H9 (cell line): ENCODE data around the gene HECW1. TPM values are rescaled to one million over a fixed set of nuclear protein-coding genes. Genes with fewer than 3 reads are reported as not detected.

Experiments
- DNase-seq: peaks from one replicate; pipeline ENCODE4 v3.0.0-alpha.2; 2017
- H2AFZ ChIP-seq: one replicate; pipeline ENCODE4 v1.6.1; 2013; ENCODE audit warnings: mild to moderate bottlenecking, low read length, control low read depth, moderate library complexity
- H2AK5ac ChIP-seq: 2 replicates; pipeline ENCODE4 v1.6.1; 2013; ENCODE audit warnings: low read length, control low read depth, mixed read lengths; ENCODE audit not compliant: insufficient read length
- H2BK120ac ChIP-seq: one replicate; pipeline ENCODE4 v1.6.1; 2013; ENCODE audit warnings: low read depth, mild to moderate bottlenecking, low read length, control low read depth, inconsistent platforms; ENCODE audit not compliant: poor library complexity, severe bottlenecking
- H2BK12ac ChIP-seq: 2 replicates; pipeline ENCODE4 v1.6.1; 2013; ENCODE audit warnings: low read length, control low read depth, mixed read lengths, low read depth; ENCODE audit not compliant: insufficient read length
- H2BK15ac ChIP-seq: 2 replicates; pipeline ENCODE4 v1.6.1; 2013; ENCODE audit warnings: low read depth, low read length, control low read depth
- H2BK20ac ChIP-seq: one replicate; pipeline ENCODE4 v1.6.1; 2013; ENCODE audit warnings: low read depth, mild to moderate bottlenecking, low read length, control low read depth, inconsistent platforms; ENCODE audit not compliant: poor library complexity, severe bottlenecking
- H2BK5ac ChIP-seq: 2 replicates; pipeline ENCODE4 v1.6.1; 2013; ENCODE audit warnings: low read length, control low read depth, mixed read lengths; ENCODE audit not compliant: insufficient read length
- H3K14ac ChIP-seq: 2 replicates; pipeline ENCODE4 v1.6.1; 2013; ENCODE audit warnings: low read length, control low read depth; ENCODE audit not compliant: insufficient read depth
- H3K18ac ChIP-seq: 2 replicates; pipeline ENCODE4 v1.6.1; 2013; ENCODE audit warnings: low read depth, mild to moderate bottlenecking, mixed read lengths, low read length, control low read depth; ENCODE audit not compliant: insufficient read length
- H3K23ac ChIP-seq: 2 replicates; pipeline ENCODE4 v1.6.1; 2013; ENCODE audit warnings: low read length, control low read depth, mixed read lengths, low read depth; ENCODE audit not compliant: insufficient read length
- H3K23me2 ChIP-seq: 2 replicates; pipeline ENCODE4 v1.6.1; 2013; ENCODE audit warnings: low read depth, mild to moderate bottlenecking, mixed read lengths, low read length, control low read depth; ENCODE audit not compliant: insufficient read length, poor library complexity, severe bottlenecking
- H3K27ac ChIP-seq: 2 replicates; pipeline ENCODE4 v1.5.1; 2013; ENCODE audit warnings: low read length, control low read depth, mixed read lengths, low read depth; ENCODE audit not compliant: insufficient read length
- H3K27me3 ChIP-seq: 2 replicates; pipeline ENCODE4 v1.6.1; 2013; ENCODE audit warnings: low read length, control low read depth, inconsistent platforms; ENCODE audit not compliant: insufficient read depth
- H3K4ac ChIP-seq: 2 replicates; pipeline ENCODE4 v1.6.1; 2013; ENCODE audit warnings: low read depth, mild to moderate bottlenecking, control low read depth, inconsistent platforms, low read length, moderate library complexity
- H3K4me1 ChIP-seq: 2 replicates; pipeline ENCODE4 v1.6.1; 2013; ENCODE audit warnings: low read length, control low read depth, inconsistent platforms; ENCODE audit not compliant: insufficient read depth
- H3K4me2 ChIP-seq: 2 replicates; pipeline ENCODE4 v1.6.1; 2013; ENCODE audit warnings: low read length, control low read depth, mixed read lengths; ENCODE audit not compliant: insufficient read length, insufficient read depth
- H3K56ac ChIP-seq: 2 replicates; pipeline ENCODE4 v1.6.1; 2013; ENCODE audit warnings: low read depth, mild to moderate bottlenecking, mixed read lengths, low read length, control low read depth; ENCODE audit not compliant: insufficient read length
- H3K79me1 ChIP-seq: 2 replicates; pipeline ENCODE4 v1.6.1; 2013; ENCODE audit warnings: low read depth, mild to moderate bottlenecking, moderate library complexity, low read length, control low read depth, inconsistent platforms; ENCODE audit not compliant: insufficient read depth, poor library complexity, severe bottlenecking
- H3K79me2 ChIP-seq: 2 replicates; pipeline ENCODE4 v1.6.1; 2013; ENCODE audit warnings: low read length, control low read depth, inconsistent platforms; ENCODE audit not compliant: insufficient read depth
- H3K9ac ChIP-seq: 2 replicates; pipeline ENCODE4 v1.6.1; 2013; ENCODE audit warnings: low read length, control low read depth, mixed read lengths; ENCODE audit not compliant: insufficient read length; ENCODE audit errors: extremely low read depth
- H3K9me3 ChIP-seq: one replicate; pipeline ENCODE4 v1.6.1; 2013; ENCODE audit warnings: low read depth, low read length, inconsistent platforms; ENCODE audit not compliant: control insufficient read depth
- H3T11ph ChIP-seq: one replicate; pipeline ENCODE4 v1.6.1; 2013; ENCODE audit warnings: mild to moderate bottlenecking, low read length, control low read depth, inconsistent platforms
- H4K20me1 ChIP-seq: one replicate; pipeline ENCODE4 v1.6.1; 2013; ENCODE audit not compliant: control insufficient read depth, insufficient read length, insufficient read depth
- H4K5ac ChIP-seq: 2 replicates; pipeline ENCODE4 v1.6.1; 2013; ENCODE audit warnings: low read depth, mild to moderate bottlenecking, mixed read lengths, low read length, control low read depth; ENCODE audit not compliant: insufficient read length
- H4K8ac ChIP-seq: replicated peaks from 2 replicates; pipeline ENCODE4 v1.6.1; 2013; ENCODE audit warnings: low read length, control low read depth, mixed read lengths, low read depth; ENCODE audit not compliant: insufficient read length
- H4K91ac ChIP-seq: 2 replicates; pipeline ENCODE4 v1.6.1; 2013; ENCODE audit warnings: low read depth, mild to moderate bottlenecking, moderate library complexity, mixed read lengths, low read length, control low read depth; ENCODE audit not compliant: insufficient read length
- H3K27ac Mint-ChIP-seq, 3 experiments: 2 replicates in 2 of 3; 3 replicates in 1 of 3; pipeline ENCODE4 v1.8.0; 2020 to 2021; ENCODE audit warnings: mixed read lengths in 3 of 3, mild to moderate bottlenecking in 1 of 3, moderate library complexity in 1 of 3
- H3K27me3 Mint-ChIP-seq: 2 replicates; pipeline ENCODE4 v1.8.0; 2021; ENCODE audit warnings: low read depth, mild to moderate bottlenecking, moderate library complexity, mixed read lengths
- H3K36me3 Mint-ChIP-seq, 3 experiments: 2 replicates in 2 of 3; 3 replicates in 1 of 3; pipeline ENCODE4 v1.8.0; 2020 to 2021; ENCODE audit warnings: low read depth in 3 of 3, mixed read lengths in 3 of 3; ENCODE audit not compliant: insufficient read depth in 1 of 3
- H3K4me1 Mint-ChIP-seq, 2 experiments: 2 replicates each; pipeline ENCODE4 v1.8.0; 2020; ENCODE audit warnings: mixed read lengths in 2 of 2
- H3K4me3 Mint-ChIP-seq, 2 experiments: 2 replicates in 1 of 2; 3 replicates in 1 of 2; pipeline ENCODE4 v1.8.0; 2020 to 2021; ENCODE audit warnings: mild to moderate bottlenecking in 2 of 2, mixed read lengths in 2 of 2, moderate library complexity in 1 of 2
- H3K9me3 Mint-ChIP-seq, 2 experiments: 2 replicates in 1 of 2; 3 replicates in 1 of 2; pipeline ENCODE4 v1.8.0; 2020; ENCODE audit warnings: mild to moderate bottlenecking in 2 of 2, mixed read lengths in 2 of 2, moderate library complexity in 1 of 2
- CTCF ChIP-seq: fragments of 200-600 bp; sonication (generic); conservative IDR thresholded peaks from 3 replicates; pipeline ENCODE4 v1.8.0; 2021; ENCODE audit warnings: antibody characterized with exemption, mild to moderate bottlenecking
- WGBS: extraction: QIAGEN DNeasy Blood & Tissue Kit; methylation state at CpG from one replicate; pipeline ENCODE4 v1.1.7; 2013; ENCODE audit warnings: missing lambda C conversion rate, low lambda C conversion rate, mixed read lengths; ENCODE audit not compliant: insufficient read length; ENCODE audit errors: extremely low coverage; 5-methylcytosine and 5-hydroxymethylcytosine counted together
- total RNA-seq: library from RNA; stranded (reverse); gene quantifications from 2 replicates; pipeline ENCODE4 v1.2.1, GENCODE V29; 2021

Gene HECW1
- total RNA-seq, 1 experiment from 2014 or later, result 5.0 TPM

GRCh38 chr7:43463401-43463980 lies 351.0 kb downstream of the HECW1 start:
- Histone ChIP-seq H3K4ac (no peak overlapping the region), H4K5ac (no peak overlapping the region), H4K20me1 (no peaks in the 10 kb centered on the region), H3K79me1 (no peaks in the 10 kb centered on the region), H2AK5ac (no peak overlapping the region), H3K9me3 (no peaks in the 10 kb centered on the region), H3K23me2 (no peaks in the 10 kb centered on the region), H3K4me2 (no peak overlapping the region), H3K56ac (no peak overlapping the region), H2BK12ac (no peak overlapping the region), H3K4me1 (peaks cover 7% of the 10 kb centered on the region; the same call in 1 of the 2 replicates), H3K14ac (no peak overlapping the region), H4K91ac (no peak overlapping the region), H2BK120ac (no peak overlapping the region), H3K18ac (peak overlapping the region; percentile 13), H2BK5ac (no peak overlapping the region), H3K23ac (no peak overlapping the region), H3K9ac (no peak overlapping the region), H3K27ac (no peak overlapping the region), H4K8ac (no peak overlapping the region), H3T11ph (no peak overlapping the region), H3K79me2 (no peaks in the 10 kb centered on the region), H2BK15ac (no peak overlapping the region), H3K27me3 (no peaks in the 10 kb centered on the region), H2AFZ (no peak overlapping the region), H2BK20ac (no peak overlapping the region)
- Mint-ChIP-seq H3K4me3 (no peak overlapping the region; a peak in 1 of 5 replicates), H3K4me1 (peaks cover 36 to 49% of the 10 kb centered on the region in 2 experiments), H3K36me3 (peaks cover 0 to 3% (median 0%) of the 10 kb centered on the region in 3 experiments; a peak in 2 of 7 replicates), H3K27me3 (no peaks in the 10 kb centered on the region), H3K27ac (peak overlapping the region; percentile 47 to 82 (median 63); a peak in 3 of 7 replicates), H3K9me3 (no peaks in the 10 kb centered on the region; a peak in 1 of 5 replicates)
- no CpG with 5 or more reads among the region's 8 CpGs for WGBS
- TF ChIP-seq CTCF, result no peak
- DNase-seq, result no peak
